Activated CD8-positive, alpha-beta T cell treated with anti-CD3 and anti-CD28 coated beads for 36 hours (primary cell): Measurements from ENCODE around the gene AGBL1. TPM values are rescaled to one million over a fixed set of nuclear protein-coding genes. Genes with fewer than 3 reads are reported as not detected.

Experiments
- ATAC-seq: fragments of 200-7000 bp; cut with Tn5 transposase; one replicate; pipeline ENCODE4 v1.10.0; 2021; ENCODE audit warnings: mild to moderate bottlenecking, moderate library complexity
- CTCF ChIA-PET: fragments of 350-600 bp; sonication (Branson Sonifier 250); formaldehyde crosslinking; loops from one replicate; lab custom pipeline; 2021; ENCODE audit warnings: antibody characterized with exemption; lab: Charles Lee
- POLR2A ChIA-PET: fragments of 350-600 bp; sonication (Branson Sonifier 250); formaldehyde crosslinking; loops from one replicate; lab custom pipeline; 2021; ENCODE audit warnings: antibody characterized with exemption; lab: Charles Lee
- DNase-seq: peaks from one replicate; pipeline ENCODE4 v3.0.0-alpha.2; 2020
- H3K27ac Mint-ChIP-seq: one replicate; pipeline ENCODE4 v1.8.0; 2021; ENCODE audit warnings: mild to moderate bottlenecking, mixed read lengths
- H3K27me3 Mint-ChIP-seq: one replicate; pipeline ENCODE4 v1.8.0; 2021; ENCODE audit warnings: mixed read lengths
- H3K36me3 Mint-ChIP-seq: one replicate; pipeline ENCODE4 v1.8.0; 2021; ENCODE audit warnings: low read depth, mixed read lengths
- H3K4me1 Mint-ChIP-seq: one replicate; pipeline ENCODE4 v1.8.0; 2021; ENCODE audit warnings: low read depth, mixed read lengths
- H3K4me3 Mint-ChIP-seq: one replicate; pipeline ENCODE4 v1.8.0; 2021; ENCODE audit warnings: mild to moderate bottlenecking, moderate library complexity, mixed read lengths
- H3K9me3 Mint-ChIP-seq: one replicate; pipeline ENCODE4 v1.8.0; 2021; ENCODE audit warnings: mixed read lengths
- CTCF ChIP-seq: fragments of 200-600 bp; IDR thresholded peaks from one replicate; pipeline ENCODE4 v1.8.0; 2022; ENCODE audit warnings: antibody characterized with exemption, mild to moderate bottlenecking
- intact Hi-C: fragments of 100-400 bp; cut with micrococcal nuclease; formaldehyde crosslinking; loops from one replicate; pipeline ENCODE4 v1.10.0; 2022
- total RNA-seq, 2 experiments: library from RNA; stranded (reverse); gene quantifications; one replicate each; pipeline ENCODE4 v1.2.3, GENCODE V29; 2021

AGBL1 gene
- total RNA-seq, 2 experiments from 2014 or later = not detected

- DNase-seq (no peak), ATAC-seq (no peak)
- H3K27me3 Mint-ChIP-seq = peaks cover 8% of the 10 kb centered on the region
- ChIA-PET CTCF (no interaction called here), POLR2A (no interaction called here)
- no peaks in the 10 kb centered on the region for H3K9me3 Mint-ChIP-seq
- intact Hi-C loops = no loop called here
- TF ChIP-seq CTCF = no peak
- no peak overlapping the region for H3K27ac Mint-ChIP-seq
- no peaks in the 10 kb centered on the region for H3K36me3 Mint-ChIP-seq
- H3K4me3 Mint-ChIP-seq = no peak overlapping the region
- H3K4me1 Mint-ChIP-seq = no peaks in the 10 kb centered on the region
Measured at GRCh38 chr15:86802244-86802643, 722.6 kb downstream of the AGBL1 start.

- TF ChIP-seq CTCF = no peak
- Mint-ChIP-seq H3K9me3 (no peaks in the 10 kb centered on the region), H3K4me3 (no peak overlapping the region), H3K36me3 (no peaks in the 10 kb centered on the region), H3K4me1 (no peaks in the 10 kb centered on the region), H3K27me3 (peaks cover 8% of the 10 kb centered on the region), H3K27ac (no peak overlapping the region)
- no peak for ATAC-seq
- intact Hi-C loops = no loop called here
- no peak for DNase-seq
- CTCF ChIA-PET = no interaction called here
- POLR2A ChIA-PET = interaction anchor here (0.8 kb wide), 1 partner anchor 10 kb away, joined by 3 read pairs; no protein-coding TSS in a partner anchor
Measured at GRCh38 chr15:86804406-86804805, 724.7 kb downstream of the AGBL1 start.

GRCh38 chr15:86810329-86810728 lies 730.7 kb downstream of the AGBL1 start:
- TF ChIP-seq CTCF = no peak
- Mint-ChIP-seq H3K36me3 (no peaks in the 10 kb centered on the region), H3K4me3 (no peak overlapping the region), H3K27me3 (peaks cover 7% of the 10 kb centered on the region), H3K4me1 (no peaks in the 10 kb centered on the region), H3K27ac (no peak overlapping the region), H3K9me3 (no peaks in the 10 kb centered on the region)
- no peak for DNase-seq
- ChIA-PET CTCF (no interaction called here), POLR2A (no interaction called here)
- intact Hi-C loops = no loop called here
- no peak for ATAC-seq

- Mint-ChIP-seq H3K36me3 (no peaks in the 10 kb centered on the region), H3K4me3 (no peak overlapping the region), H3K9me3 (no peaks in the 10 kb centered on the region), H3K27me3 (peaks cover 6% of the 10 kb centered on the region), H3K27ac (no peak overlapping the region), H3K4me1 (no peaks in the 10 kb centered on the region)
- intact Hi-C loops = no loop called here
- ATAC-seq (no peak), DNase-seq (no peak)
- ChIA-PET CTCF (no interaction called here), POLR2A (no interaction called here)
- TF ChIP-seq CTCF = no peak
Measured at GRCh38 chr15:86813892-86814291, 734.2 kb downstream of the AGBL1 start.

- ChIA-PET POLR2A (no interaction called here), CTCF (no interaction called here)
- ATAC-seq = no peak
- no peaks in the 10 kb centered on the region for H3K36me3 Mint-ChIP-seq
- H3K27ac Mint-ChIP-seq = no peak overlapping the region
- DNase-seq = no peak
- intact Hi-C loops = no loop called here
- peaks cover 1% of the 10 kb centered on the region for H3K27me3 Mint-ChIP-seq
- TF ChIP-seq CTCF = no peak
- no peaks in the 10 kb centered on the region for H3K4me1 Mint-ChIP-seq
- H3K9me3 Mint-ChIP-seq = no peaks in the 10 kb centered on the region
- H3K4me3 Mint-ChIP-seq = no peak overlapping the region
Measured at GRCh38 chr15:86829245-86829644, 749.6 kb downstream of the AGBL1 start.
